ENCODE data around the gene CCL25.
"Not testable (repeated sequence)": the region's sequence is repeated elsewhere in the genome, so short reads cannot be mapped to it uniquely, and the experiment has no call there.

The CCL25 gene, protein sequence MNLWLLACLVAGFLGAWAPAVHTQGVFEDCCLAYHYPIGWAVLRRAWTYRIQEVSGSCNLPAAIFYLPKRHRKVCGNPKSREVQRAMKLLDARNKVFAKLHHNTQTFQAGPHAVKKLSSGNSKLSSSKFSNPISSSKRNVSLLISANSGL

DNA sequence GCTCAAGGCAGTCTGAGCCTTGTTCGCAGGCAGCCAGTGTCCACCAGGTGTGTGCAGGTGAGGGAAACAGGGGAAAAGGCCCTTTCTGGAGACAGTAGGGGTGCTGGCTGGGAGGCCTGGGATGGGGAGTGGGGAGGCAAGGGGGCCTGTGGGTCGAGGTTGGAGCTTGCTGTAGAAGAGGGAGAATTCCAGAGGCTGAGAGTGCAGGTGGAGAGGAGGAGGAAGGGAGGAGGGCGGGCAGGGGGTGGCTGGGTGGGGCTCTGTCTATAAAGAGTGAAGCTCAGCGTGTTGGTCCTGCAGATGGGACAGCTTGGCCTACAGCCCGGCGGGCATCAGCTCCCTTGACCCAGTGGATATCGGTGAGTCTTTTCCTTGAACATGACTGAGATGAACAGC, at the start of gene CCL25:
Gene CCL25 (plus strand): TSS at position 297 of the 396 bp plus-strand sequence. CDS start 290 bp downstream, outside the sequence.
- DNase-seq, result no peak

DNA sequence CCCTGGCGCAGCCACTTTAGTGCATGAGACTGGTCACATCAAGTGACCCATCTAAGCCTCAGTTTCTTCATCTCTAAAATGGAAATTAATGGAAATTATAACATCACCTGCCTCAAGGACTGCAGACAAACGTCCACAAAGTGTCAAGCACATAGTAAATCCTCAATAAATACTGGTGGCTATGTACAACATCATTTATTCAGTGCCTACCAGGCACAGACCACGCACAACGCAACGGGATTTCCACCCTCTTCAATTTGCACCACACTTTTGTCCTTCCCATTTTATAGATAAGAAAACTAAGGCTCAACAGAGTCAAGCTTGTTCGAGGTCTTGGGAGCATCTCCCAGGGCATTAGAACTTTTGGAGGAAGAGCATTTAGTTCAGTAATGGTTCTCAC, 48.6 kb upstream of the CCL25 start:
- DNase-seq, result no peak

DNA sequence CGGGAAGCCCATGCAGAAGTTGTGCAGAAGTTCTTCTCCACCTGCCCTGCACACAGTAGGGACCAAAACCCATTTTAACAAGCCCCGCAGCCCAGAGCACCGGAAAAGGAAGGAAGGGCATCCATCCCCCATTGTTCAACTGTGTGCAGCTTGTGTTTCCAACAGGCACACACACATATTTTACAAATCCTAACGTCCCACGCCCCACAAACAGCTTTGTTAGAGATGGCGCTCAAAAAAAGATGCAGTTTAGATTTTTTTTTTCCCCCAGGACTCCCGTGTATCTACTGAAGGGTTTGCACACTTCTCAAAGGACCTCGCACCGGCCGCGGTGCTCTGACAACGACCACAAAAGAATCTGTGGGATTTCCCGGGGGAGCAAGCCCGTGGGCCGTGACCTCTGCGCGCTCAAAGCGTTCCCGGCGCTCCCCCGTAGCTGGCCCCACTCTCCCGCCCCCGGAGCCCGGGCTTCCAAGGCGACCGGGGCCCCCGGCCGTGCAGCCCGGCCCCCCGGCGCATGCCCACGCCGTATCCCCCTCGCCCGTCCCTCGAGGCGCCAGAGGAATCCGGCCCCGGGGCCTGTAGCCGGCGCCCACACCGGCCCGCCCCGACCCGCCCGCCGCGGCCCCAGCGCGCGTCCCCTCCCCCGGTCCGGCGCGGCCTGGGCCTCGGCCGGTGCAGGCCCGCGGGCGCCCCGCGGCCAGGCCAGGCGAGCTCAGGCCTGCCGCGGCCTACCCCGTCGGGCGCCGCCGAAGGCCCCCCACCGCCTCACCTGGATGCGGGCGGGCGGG, 47.6 kb upstream of the CCL25 start:
- DNase-seq, result no peak

DNA sequence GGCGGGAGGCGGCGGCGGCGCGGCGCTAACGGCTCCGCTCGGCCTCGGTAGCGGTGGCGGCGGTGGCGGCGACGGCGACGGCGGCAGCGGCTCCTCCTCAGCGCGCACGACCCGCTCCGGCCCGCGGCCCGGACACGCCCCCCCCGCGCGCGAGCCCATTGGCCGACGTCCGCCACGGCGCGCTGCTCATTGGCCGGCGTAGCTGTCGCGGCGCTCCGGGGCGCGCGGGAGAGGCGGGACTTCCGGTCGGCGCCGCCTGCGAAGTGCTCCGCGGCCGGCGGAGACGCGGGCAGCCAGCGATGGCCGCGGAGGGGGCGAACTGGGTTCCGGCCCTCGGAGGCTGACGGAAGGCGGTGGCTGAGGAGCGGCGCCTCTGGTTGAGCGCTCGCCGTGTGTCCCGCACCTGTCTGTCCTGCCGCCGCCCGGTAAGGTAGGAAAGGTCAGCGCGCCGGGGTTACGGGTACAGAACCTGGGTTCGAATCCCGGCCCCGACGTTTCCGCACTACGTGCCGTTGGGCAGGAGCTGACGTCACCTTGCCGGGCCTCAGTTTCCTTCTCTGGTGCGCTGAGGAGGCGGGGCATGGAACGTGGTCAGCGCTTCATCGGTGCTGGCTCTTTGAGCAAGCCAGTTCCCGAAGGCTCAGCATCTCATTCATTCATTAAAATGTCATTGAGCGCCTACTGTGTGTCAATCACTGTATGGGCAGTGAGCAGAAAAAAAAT, 46.9 kb upstream of the CCL25 start, which contains the start of gene ELAVL1:
Gene ELAVL1 (minus strand): TSS at position 108 of the 723 bp plus-strand sequence. CDS start 13,826 bp downstream, outside the sequence.
- DNase-seq, result peak; percentile 81

- no peak for DNase-seq
Measured at GRCh38 chr19:8017808-8018207, 34.8 kb upstream of the CCL25 start.

GRCh38 chr19:8020681-8021080, 31.9 kb upstream of the CCL25 start:
- no peak for DNase-seq

DNA sequence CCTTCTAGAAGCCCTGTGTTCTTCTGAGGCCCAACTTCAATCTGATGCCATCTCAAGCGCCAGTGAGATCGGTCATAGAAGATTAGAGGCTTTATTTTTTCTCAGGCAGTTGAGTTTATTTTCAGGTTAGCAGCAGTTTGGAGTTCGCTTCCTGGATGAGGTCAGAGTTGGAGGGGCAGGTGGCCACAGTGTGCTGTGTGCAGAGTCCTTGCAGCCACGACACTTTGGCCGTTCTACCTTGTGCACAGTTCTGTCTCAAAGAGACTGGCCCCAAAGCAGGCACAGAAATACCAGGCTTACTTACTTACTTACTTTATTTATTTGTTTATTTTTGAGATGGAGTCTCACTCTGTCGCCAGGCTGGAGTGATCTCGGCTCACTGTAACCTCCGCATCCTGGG, 31.2 kb upstream of the CCL25 start:
- no peak for DNase-seq

DNA sequence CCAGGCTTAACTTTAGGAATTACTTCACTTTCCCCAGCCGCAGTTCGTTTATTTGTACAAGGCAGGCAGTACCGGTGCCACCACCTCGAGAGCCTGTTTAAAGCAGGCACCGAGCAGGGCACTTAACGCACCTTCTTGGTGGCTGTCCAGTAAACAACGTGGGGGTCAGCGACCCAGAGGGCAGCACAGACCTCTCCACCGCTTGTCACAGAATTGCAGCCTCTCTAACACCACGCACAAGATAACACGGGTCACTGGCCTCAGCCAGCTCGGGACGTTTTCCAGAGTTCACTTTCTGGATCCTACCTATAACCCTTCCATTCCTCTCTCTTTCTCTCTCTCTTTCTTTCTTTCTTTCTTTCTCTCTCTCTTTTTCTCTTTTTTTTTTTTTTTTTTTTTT, 30.3 kb upstream of the CCL25 start:
- no peak for DNase-seq

- DNase-seq, result no peak
Measured at GRCh38 chr19:8023371-8023770, 29.2 kb upstream of the CCL25 start.

- not testable (repeated sequence) for DNase-seq
Measured at GRCh38 chr19:8024256-8024655, 28.3 kb upstream of the CCL25 start.

- no peak for DNase-seq
Measured at GRCh38 chr19:8025316-8025715, 27.2 kb upstream of the CCL25 start.

DNA sequence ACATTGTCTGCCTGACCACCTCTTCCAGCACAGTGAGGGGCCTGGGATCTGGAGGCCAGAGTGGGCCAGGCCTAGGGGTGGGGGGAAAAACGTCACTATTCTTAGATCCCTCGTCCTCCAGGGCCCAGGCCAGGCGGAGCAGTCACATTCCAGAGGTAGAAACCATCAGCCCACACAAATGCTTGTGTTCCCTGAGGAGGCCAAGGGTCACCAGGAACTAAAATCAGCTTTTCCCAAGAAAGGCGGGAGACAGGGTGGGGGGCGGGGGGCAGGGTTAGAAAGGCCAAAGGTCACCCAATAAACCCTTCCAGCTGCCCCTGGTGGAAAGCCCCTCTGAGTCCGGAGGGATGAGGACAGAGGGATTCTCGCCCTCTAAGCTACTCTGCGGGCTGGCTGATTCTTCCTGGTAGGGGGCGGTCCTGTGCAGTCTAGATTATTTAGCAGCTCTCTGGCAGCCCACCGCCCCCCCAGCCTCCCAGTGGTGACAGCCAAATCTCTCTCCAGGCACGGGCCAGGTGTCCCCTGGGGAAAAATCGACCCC, 23.5 kb upstream of the CCL25 start:
- DNase-seq, result no peak

- no peak for DNase-seq
Measured at GRCh38 chr19:8030960-8031359, 21.6 kb upstream of the CCL25 start.

GRCh38 chr19:8033287-8034177, 19.0 kb upstream of the CCL25 start:
- not testable (repeated sequence) for DNase-seq

DNA sequence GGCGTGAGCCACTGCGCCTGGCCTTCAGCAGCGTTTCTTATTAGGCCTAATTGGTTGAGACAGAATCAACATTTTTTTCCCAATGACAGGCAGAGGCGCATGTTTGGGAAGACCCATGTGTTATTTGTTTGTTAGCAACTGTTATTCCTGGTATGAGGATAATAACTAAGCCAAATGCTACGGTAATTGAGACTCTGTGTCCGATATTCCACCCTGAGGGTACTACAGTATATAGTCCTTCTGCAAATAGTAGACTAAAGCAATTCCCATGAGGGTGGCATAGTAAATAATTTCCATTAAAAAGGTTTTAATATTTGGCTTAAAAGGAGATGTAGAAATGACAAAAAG, 18.4 kb upstream of the CCL25 start:
- no peak for DNase-seq

- DNase-seq, result no peak
Measured at GRCh38 chr19:8036434-8037099, 16.0 kb upstream of the CCL25 start.

DNA sequence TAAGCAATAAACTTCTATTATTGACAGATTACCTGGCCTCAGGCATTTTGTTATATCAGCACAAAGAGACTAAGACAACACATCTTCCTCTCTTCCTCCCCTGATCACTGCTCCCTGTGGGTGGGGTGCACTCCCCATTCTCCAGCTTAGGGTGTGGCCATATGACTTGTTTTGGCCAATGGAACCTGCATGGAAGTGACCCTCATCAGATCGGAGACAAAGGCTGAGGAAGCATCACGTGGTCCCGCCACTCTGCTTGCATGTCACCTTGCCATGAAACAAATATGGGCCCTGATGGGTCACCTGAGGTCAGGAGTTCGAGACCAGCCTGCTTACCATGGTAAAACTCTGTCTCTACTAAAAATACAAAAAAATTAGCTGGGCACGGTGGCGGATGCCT, 13.7 kb upstream of the CCL25 start:
- DNase-seq, result no peak

- DNase-seq, result no peak
Measured at GRCh38 chr19:8039231-8039630, 13.3 kb upstream of the CCL25 start.

GRCh38 chr19:8041531-8041931, 11.0 kb upstream of the CCL25 start:
- DNase-seq, result no peak

GRCh38 chr19:8042900-8043299, 9.7 kb upstream of the CCL25 start:
- DNase-seq, result no peak

DNA sequence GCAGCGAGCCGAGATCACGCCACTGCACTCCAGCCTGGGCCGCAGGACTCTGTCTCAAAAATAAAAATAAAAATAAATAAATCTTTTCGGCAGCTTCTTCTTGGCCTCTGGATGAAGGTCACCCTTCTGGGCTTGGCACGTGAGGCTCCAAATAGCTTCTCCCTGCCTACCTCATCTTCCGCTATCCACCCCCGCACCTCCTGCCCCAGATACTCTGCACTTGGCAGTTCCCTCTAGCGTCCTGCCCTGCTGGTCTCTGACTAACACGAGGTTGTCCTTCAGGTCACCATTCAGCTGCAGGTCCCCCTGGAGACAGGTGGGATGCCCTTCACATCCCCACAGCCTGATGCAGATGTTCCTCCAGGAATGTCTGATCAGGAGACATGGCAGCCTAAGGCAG, 8.5 kb upstream of the CCL25 start:
- no peak for DNase-seq
